ENCODE data around the gene UBE2E3.

UBE2E3 gene

GRCh38 chr2:181074457-181074856 lies 94.1 kb downstream of the UBE2E3 start:
- ChIA-PET CTCF (no interaction called here), POLR2A (no interaction called here)
- no peak for TF ChIP-seq ZNF214 (tag by site-specific recombination; IDR thresholded peaks at IDR 0.05; ENCODE audit: borderline replicate concordance)
- no peak for TF ChIP-seq ZNF600 (tag by site-specific recombination; IDR thresholded peaks at IDR 0.05)
- TF ChIP-seq GLI2 (tag by site-specific recombination; IDR thresholded peaks at IDR 0.05; ENCODE audit: borderline replicate concordance, low read depth), result no peak
- TF ChIP-seq ZNF645 (tag by site-specific recombination; IDR thresholded peaks at IDR 0.05), result no peak
- Histone ChIP-seq H3K9me3 (ENCODE audit: control insufficient read depth, insufficient read depth, low read depth, low read length) (no peaks in the 10 kb centered on the region), H3K36me3 (ENCODE audit: control insufficient read depth in 2 of 2, insufficient read depth in 1 of 2, low read length in 2 of 2) (no peaks in the 10 kb centered on the region), H3K27ac (ENCODE audit: extremely low read depth, low read depth, low read length) (no peak overlapping the region), H3K4me1 (ENCODE audit: control insufficient read depth, insufficient read depth, low read length) (no peaks in the 10 kb centered on the region; the same call in 1 of the 2 replicates), H3K4me3 (ENCODE audit: low read depth, low read length) (no peak overlapping the region)

DNA sequence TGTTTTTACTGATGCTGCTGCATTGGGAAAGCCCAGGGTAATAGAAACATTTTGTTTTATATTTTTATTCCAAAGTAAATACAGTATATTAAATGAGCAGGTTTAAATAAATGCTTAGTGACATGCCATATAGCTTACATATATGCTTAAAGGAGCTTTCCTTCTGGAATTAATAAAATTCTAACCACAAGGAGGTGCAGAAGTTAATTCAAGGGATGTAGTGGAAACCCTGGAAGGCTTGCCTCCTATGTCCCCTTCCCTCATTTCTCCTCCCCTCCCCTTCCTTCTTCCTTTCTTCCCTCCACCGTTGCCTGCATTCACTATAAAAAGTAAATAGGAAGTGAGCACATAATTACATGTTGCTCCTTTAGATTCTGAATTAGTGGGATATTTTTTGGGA lies 96.3 kb downstream of the UBE2E3 start:
- Histone ChIP-seq H3K27ac (ENCODE audit: extremely low read depth, low read depth, low read length) (no peak overlapping the region), H3K4me3 (ENCODE audit: low read depth, low read length) (no peak overlapping the region), H3K36me3 (ENCODE audit: control insufficient read depth in 2 of 2, insufficient read depth in 1 of 2, low read length in 2 of 2) (no peaks in the 10 kb centered on the region), H3K9me3 (ENCODE audit: control insufficient read depth, insufficient read depth, low read depth, low read length) (no peaks in the 10 kb centered on the region), H3K4me1 (ENCODE audit: control insufficient read depth, insufficient read depth, low read length) (no peaks in the 10 kb centered on the region)
- ChIA-PET CTCF (interaction anchor here (0.6 kb wide), 1 partner anchor 8 kb away, joined by 3 read pairs; no protein-coding TSS in a partner anchor), POLR2A (no interaction called here)
- TF ChIP-seq YY2 (tag by site-specific recombination; IDR thresholded peaks at IDR 0.05) (no peak), OSR2 (tag by site-specific recombination; IDR thresholded peaks at IDR 0.05) (no peak), ELK4 (IDR thresholded peaks at IDR 0.05; ENCODE audit: borderline replicate concordance, low read depth, low read length) (no peak), ZFP41 (tag by site-specific recombination; IDR thresholded peaks at IDR 0.05; ENCODE audit: borderline replicate concordance) (no peak), ZNF132 (tag by site-specific recombination; IDR thresholded peaks at IDR 0.05; ENCODE audit: borderline replicate concordance) (no peak), ZNF2 (tag by site-specific recombination; IDR thresholded peaks at IDR 0.05) (no peak), ZNF530 (tag by site-specific recombination; IDR thresholded peaks at IDR 0.05; ENCODE audit: low read depth) (no peak), ZNF214 (tag by site-specific recombination; IDR thresholded peaks at IDR 0.05; ENCODE audit: borderline replicate concordance) (no peak), ZNF558 (tag by site-specific recombination; IDR thresholded peaks at IDR 0.05) (no peak), PBX3 (CRISPR knock-in tag; IDR thresholded peaks at IDR 0.05) (no peak), ZNF629 (tag by site-specific recombination; IDR thresholded peaks at IDR 0.05) (no peak), ZNF449 (tag by site-specific recombination; IDR thresholded peaks at IDR 0.05) (no peak), EGR2 (tag by site-specific recombination; IDR thresholded peaks at IDR 0.05; ENCODE audit: low read depth) (no peak), HOXA7 (CRISPR knock-in tag; IDR thresholded peaks at IDR 0.05; ENCODE audit: borderline replicate concordance) (no peak)
- TF ChIP-seq, protein P1, sequence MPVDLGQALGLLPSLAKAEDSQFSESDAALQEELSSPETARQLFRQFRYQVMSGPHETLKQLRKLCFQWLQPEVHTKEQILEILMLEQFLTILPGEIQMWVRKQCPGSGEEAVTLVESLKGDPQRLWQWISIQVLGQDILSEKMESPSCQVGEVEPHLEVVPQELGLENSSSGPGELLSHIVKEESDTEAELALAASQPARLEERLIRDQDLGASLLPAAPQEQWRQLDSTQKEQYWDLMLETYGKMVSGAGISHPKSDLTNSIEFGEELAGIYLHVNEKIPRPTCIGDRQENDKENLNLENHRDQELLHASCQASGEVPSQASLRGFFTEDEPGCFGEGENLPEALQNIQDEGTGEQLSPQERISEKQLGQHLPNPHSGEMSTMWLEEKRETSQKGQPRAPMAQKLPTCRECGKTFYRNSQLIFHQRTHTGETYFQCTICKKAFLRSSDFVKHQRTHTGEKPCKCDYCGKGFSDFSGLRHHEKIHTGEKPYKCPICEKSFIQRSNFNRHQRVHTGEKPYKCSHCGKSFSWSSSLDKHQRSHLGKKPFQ (tag by site-specific recombination; IDR thresholded peaks at IDR 0.05), result no peak

Data from HEK293 (cell line).